ENCODE results near the gene EMC9.
A peak's percentile ranks its signal among the peaks of the same experiment; 100 is the strongest.

The EMC9 gene

GRCh38 chr14:24114532-24115421 is 26.6 kb downstream of the EMC9 start, which contains the start of the genes DCAF11 and NRL:
TSS of gene DCAF11 (plus strand) at chr14:24114777. CDS start at chr14:24115595, 818 bp downstream.
TSS of gene NRL (minus strand) at chr14:24114949. CDS start at chr14:24082848, 32,101 bp downstream.
- Histone ChIP-seq H3K4me1 (ENCODE audit: low read depth, poor library complexity, severe bottlenecking) (peaks cover 20% of the 10 kb centered on the region), H3K27me3 (ENCODE audit: insufficient read depth, low read depth) (no peaks in the 10 kb centered on the region), H3K4me3 (IDR thresholded peaks at IDR 0.05; ENCODE audit: insufficient read depth, low read depth, low read length) (no peak within 1 kb of the TSS), H3K79me2 (ENCODE audit: insufficient read depth, low read depth) (no peaks in the 10 kb centered on the region), H3K36me3 (ENCODE audit: insufficient read depth) (no peaks in the 10 kb centered on the region), H4K20me1 (ENCODE audit: insufficient read depth) (no peaks in the 10 kb centered on the region), H3K9ac (peak within 1 kb of the TSS; percentile 63), H3K4me2 (peak within 1 kb of the TSS; percentile 78), H2AFZ (ENCODE audit: low read depth) (peak within 1 kb of the TSS; percentile 68), H3K27ac (peak within 1 kb of the TSS; percentile 91)
- TF ChIP-seq, protein P1, sequence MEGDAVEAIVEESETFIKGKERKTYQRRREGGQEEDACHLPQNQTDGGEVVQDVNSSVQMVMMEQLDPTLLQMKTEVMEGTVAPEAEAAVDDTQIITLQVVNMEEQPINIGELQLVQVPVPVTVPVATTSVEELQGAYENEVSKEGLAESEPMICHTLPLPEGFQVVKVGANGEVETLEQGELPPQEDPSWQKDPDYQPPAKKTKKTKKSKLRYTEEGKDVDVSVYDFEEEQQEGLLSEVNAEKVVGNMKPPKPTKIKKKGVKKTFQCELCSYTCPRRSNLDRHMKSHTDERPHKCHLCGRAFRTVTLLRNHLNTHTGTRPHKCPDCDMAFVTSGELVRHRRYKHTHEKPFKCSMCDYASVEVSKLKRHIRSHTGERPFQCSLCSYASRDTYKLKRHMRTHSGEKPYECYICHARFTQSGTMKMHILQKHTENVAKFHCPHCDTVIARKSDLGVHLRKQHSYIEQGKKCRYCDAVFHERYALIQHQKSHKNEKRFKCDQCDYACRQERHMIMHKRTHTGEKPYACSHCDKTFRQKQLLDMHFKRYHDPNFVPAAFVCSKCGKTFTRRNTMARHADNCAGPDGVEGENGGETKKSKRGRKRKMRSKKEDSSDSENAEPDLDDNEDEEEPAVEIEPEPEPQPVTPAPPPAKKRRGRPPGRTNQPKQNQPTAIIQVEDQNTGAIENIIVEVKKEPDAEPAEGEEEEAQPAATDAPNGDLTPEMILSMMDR (conservative IDR thresholded peaks at IDR 0.05; ENCODE audit: low read depth, low read length) = peak; percentile 43; the same call in 1 of the 2 replicates

DNA sequence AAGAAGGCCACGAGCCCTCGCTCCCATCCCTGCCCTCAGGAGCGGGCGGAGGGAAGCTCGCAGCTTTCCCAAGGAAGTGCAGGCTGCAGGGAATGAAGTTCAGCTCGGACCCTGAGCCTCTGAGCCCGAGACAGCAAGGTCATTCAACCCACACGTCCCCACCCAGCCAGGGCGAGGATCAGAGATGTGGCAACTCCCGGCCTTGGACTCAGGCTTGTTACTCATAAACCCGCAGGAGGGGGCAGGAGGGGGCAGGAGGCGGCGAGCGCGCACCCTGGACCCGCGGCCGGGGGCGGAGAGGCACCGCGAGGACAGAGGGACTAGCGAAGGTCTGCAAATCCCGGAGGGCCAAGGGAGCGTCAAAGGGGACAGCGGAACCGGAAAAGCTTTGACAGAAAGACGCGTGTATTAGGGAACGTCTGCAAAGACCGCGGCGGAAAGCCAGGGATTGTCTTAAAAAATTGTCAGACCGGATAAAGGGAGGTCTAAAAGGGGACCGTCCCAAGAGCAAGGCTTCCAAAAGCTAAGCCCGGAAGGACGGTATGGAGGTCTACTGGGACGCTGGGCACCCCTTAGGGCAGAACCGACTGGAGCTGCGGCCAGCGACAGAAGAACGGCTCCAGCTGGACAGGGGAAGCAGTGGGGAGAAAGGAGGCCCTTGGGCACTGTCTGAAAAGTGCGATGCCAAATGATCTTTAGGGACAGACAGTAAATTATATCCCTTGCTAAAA is 27.4 kb downstream of the EMC9 start:
- Histone ChIP-seq H3K4me1 (ENCODE audit: low read depth, poor library complexity, severe bottlenecking) (peaks cover 28% of the 10 kb centered on the region), H3K9ac (peak overlapping the region; percentile 63), H3K4me2 (peak overlapping the region; percentile 68), H2AFZ (ENCODE audit: low read depth) (peak overlapping the region; percentile 68), H3K4me3 (IDR thresholded peaks at IDR 0.05; ENCODE audit: insufficient read depth, low read depth, low read length) (no peak overlapping the region), H3K79me2 (ENCODE audit: insufficient read depth, low read depth) (no peaks in the 10 kb centered on the region), H3K27me3 (ENCODE audit: insufficient read depth, low read depth) (no peaks in the 10 kb centered on the region), H3K36me3 (ENCODE audit: insufficient read depth) (no peaks in the 10 kb centered on the region), H4K20me1 (ENCODE audit: insufficient read depth) (no peaks in the 10 kb centered on the region), H3K27ac (peak overlapping the region; percentile 91)
- TF ChIP-seq, protein P1 (conservative IDR thresholded peaks at IDR 0.05; ENCODE audit: low read depth, low read length) = no peak

DNA sequence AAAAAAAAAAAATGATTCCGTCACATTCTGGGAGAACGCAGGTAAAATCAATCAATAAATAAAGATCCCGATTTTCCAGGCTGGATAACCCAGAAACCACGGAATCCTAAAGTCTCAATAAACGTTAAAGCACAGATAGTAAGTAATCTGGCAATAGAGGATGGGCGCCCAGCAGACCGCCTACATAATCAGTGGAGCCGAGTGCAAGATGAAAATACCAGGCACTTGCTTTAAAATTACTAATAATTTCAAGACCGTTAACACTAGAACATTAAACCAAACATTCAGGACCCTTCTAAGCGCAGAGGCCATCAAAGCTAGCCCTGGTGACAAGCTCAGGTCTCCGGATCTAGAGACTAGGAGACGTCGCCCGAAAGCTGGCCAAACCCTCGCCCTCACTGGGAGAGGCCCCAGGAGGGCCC is 28.0 kb downstream of the EMC9 start:
- no peaks in the 10 kb centered on the region for H3K36me3 ChIP-seq (ENCODE audit: insufficient read depth)
- peak overlapping the region; percentile 63 for H3K9ac ChIP-seq
- no peaks in the 10 kb centered on the region for H4K20me1 ChIP-seq (ENCODE audit: insufficient read depth)
- H3K27ac ChIP-seq = peak overlapping the region; percentile 91
- peaks cover 33% of the 10 kb centered on the region for H3K4me1 ChIP-seq (ENCODE audit: low read depth, poor library complexity, severe bottlenecking)
- peak overlapping the region; percentile 68 for H2AFZ ChIP-seq (ENCODE audit: low read depth)
- no peak overlapping the region for H3K4me3 ChIP-seq (IDR thresholded peaks at IDR 0.05; ENCODE audit: insufficient read depth, low read depth, low read length)
- H3K4me2 ChIP-seq = peak overlapping the region; percentile 68
- TF ChIP-seq, protein P1 (conservative IDR thresholded peaks at IDR 0.05; ENCODE audit: low read depth, low read length) = no peak
- H3K79me2 ChIP-seq (ENCODE audit: insufficient read depth, low read depth) = no peaks in the 10 kb centered on the region
- no peaks in the 10 kb centered on the region for H3K27me3 ChIP-seq (ENCODE audit: insufficient read depth, low read depth)

GRCh38 chr14:24110523-24110922 is 30.9 kb downstream of the EMC9 start:
- H3K4me2 ChIP-seq = peak overlapping the region; percentile 46; the same call in 1 of the 2 replicates
- no peak overlapping the region for H3K4me3 ChIP-seq (IDR thresholded peaks at IDR 0.05; ENCODE audit: insufficient read depth, low read depth, low read length)
- no peak overlapping the region for H2AFZ ChIP-seq (ENCODE audit: low read depth)
- H4K20me1 ChIP-seq (ENCODE audit: insufficient read depth) = no peaks in the 10 kb centered on the region
- no peaks in the 10 kb centered on the region for H3K27me3 ChIP-seq (ENCODE audit: insufficient read depth, low read depth)
- TF ChIP-seq, protein P1 (conservative IDR thresholded peaks at IDR 0.05; ENCODE audit: low read depth, low read length) = no peak
- H3K4me1 ChIP-seq (ENCODE audit: low read depth, poor library complexity, severe bottlenecking) = peaks cover 30% of the 10 kb centered on the region
- no peaks in the 10 kb centered on the region for H3K79me2 ChIP-seq (ENCODE audit: insufficient read depth, low read depth)
- no peaks in the 10 kb centered on the region for H3K36me3 ChIP-seq (ENCODE audit: insufficient read depth)
- no peak overlapping the region for H3K9ac ChIP-seq
- no peak overlapping the region; the same call in 1 of the 2 replicates for H3K27ac ChIP-seq
